OCI-LY3 (cell line): Measurements from ENCODE around the gene ELK3.

Source experiments
- H2AFZ ChIP-seq: fragments of 200-600, 300-600 bp; shearing (Covaris generic); 2 replicates; pipeline ENCODE4 v1.6.0; 2014; ENCODE audit warnings: antibody characterized with exemption, low read depth, low read length
- H3K27ac ChIP-seq: fragments of 200-600, 300-600 bp; sonication (generic); 2 replicates; pipeline ENCODE4 v1.5.1; 2014; ENCODE audit warnings: mild to moderate bottlenecking, low read length, moderate library complexity, mixed read lengths
- H3K27me3 ChIP-seq: fragments of 200-600, 300-600 bp; sonication (generic); 2 replicates; pipeline ENCODE4 v1.6.1; 2014; ENCODE audit warnings: low read depth, low read length, mixed read lengths
- H3K36me3 ChIP-seq: fragments of 200-600, 300-600 bp; sonication (generic); replicated peaks from 2 replicates; pipeline ENCODE3; 2014; ENCODE audit warnings: low read depth, low read length, mixed read lengths
- H3K4me1 ChIP-seq: fragments of 300-600, 200-600 bp; sonication (generic); 2 replicates; pipeline ENCODE4 v1.6.1; 2014; ENCODE audit warnings: low read length, mixed read lengths
- H3K4me2 ChIP-seq: fragments of 200-600, 300-600 bp; sonication (generic); 2 replicates; pipeline ENCODE4 v1.6.1; 2014; ENCODE audit warnings: low read length, mixed read lengths
- H3K4me3 ChIP-seq: fragments of 300-600, 200-600 bp; sonication (generic); 2 replicates; pipeline ENCODE4 v1.5.1; 2014; ENCODE audit warnings: antibody characterized with exemption, mild to moderate bottlenecking, low read length, moderate library complexity
- H3K79me2 ChIP-seq: fragments of 300-600, 200-600 bp; shearing (Covaris generic); 2 replicates; pipeline ENCODE4 v1.6.1; 2014; ENCODE audit warnings: mild to moderate bottlenecking, low read length, mixed read lengths
- H3K9ac ChIP-seq: fragments of 300-600, 200-600 bp; shearing (Covaris generic); 2 replicates; pipeline ENCODE4 v1.6.0; 2014; ENCODE audit warnings: mild to moderate bottlenecking, low read length, moderate library complexity
- H3K9me3 ChIP-seq: fragments of 200-600, 300-600 bp; shearing (Covaris generic); 2 replicates; pipeline ENCODE4 v1.6.1; 2014; ENCODE audit warnings: low read length, mixed read lengths; ENCODE audit not compliant: insufficient read depth
- H4K20me1 ChIP-seq: fragments of 200-600, 300-600 bp; sonication (generic); 2 replicates; pipeline ENCODE4 v1.6.1; 2016; ENCODE audit warnings: low read length, mixed read lengths; ENCODE audit not compliant: insufficient read depth
- CTCF ChIP-seq: fragments of 200-600, 300-600 bp; sonication (generic); IDR thresholded peaks from 2 replicates; pipeline ENCODE4 v1.5.1; 2014; ENCODE audit warnings: antibody characterized with exemption, low read length, low read depth
- EZH2phosphoT487 ChIP-seq: fragments of 200-600 bp; shearing (Covaris generic); IDR thresholded peaks from 2 replicates; pipeline ENCODE4 v1.6.1; 2018; ENCODE audit warnings: antibody characterized with exemption, mixed run types, low read depth

The ELK3 gene

GRCh38 chr12:96176575-96176974 is 17.6 kb upstream of the ELK3 start:
- H3K27ac ChIP-seq, result no peak overlapping the region
- H4K20me1 ChIP-seq, result no peaks in the 10 kb centered on the region
- TF ChIP-seq CTCF, result no peak
- TF ChIP-seq EZH2phosphoT487, result no peak
- H3K79me2 ChIP-seq, result no peaks in the 10 kb centered on the region
- peaks cover 6% of the 10 kb centered on the region; the same call in 1 of the 2 replicates for H3K4me1 ChIP-seq
- H2AFZ ChIP-seq, result no peak overlapping the region
- H3K27me3 ChIP-seq, result peaks cover 16% of the 10 kb centered on the region; the same call in 1 of the 2 replicates
- peaks cover 21% of the 10 kb centered on the region for H3K9me3 ChIP-seq
- H3K9ac ChIP-seq, result no peak overlapping the region
- no peak overlapping the region for H3K4me3 ChIP-seq
- H3K36me3 ChIP-seq, result peaks cover 14% of the 10 kb centered on the region
- H3K4me2 ChIP-seq, result no peak overlapping the region

- peaks cover 6% of the 10 kb centered on the region; the same call in 1 of the 2 replicates for H3K4me1 ChIP-seq
- TF ChIP-seq CTCF (no peak), EZH2phosphoT487 (no peak)
- H3K4me3 ChIP-seq, result no peak overlapping the region
- no peak overlapping the region for H3K27ac ChIP-seq
- no peak overlapping the region for H3K9ac ChIP-seq
- H3K27me3 ChIP-seq, result peaks cover 16% of the 10 kb centered on the region; the same call in 1 of the 2 replicates
- H3K79me2 ChIP-seq, result no peaks in the 10 kb centered on the region
- peaks cover 14% of the 10 kb centered on the region for H3K36me3 ChIP-seq
- no peak overlapping the region for H3K4me2 ChIP-seq
- H2AFZ ChIP-seq, result no peak overlapping the region
- H3K9me3 ChIP-seq, result peaks cover 21% of the 10 kb centered on the region
- no peaks in the 10 kb centered on the region for H4K20me1 ChIP-seq
These were observed 17.2 kb upstream of the ELK3 start for GRCh38 chr12:96177013-96177412.

GRCh38 chr12:96183734-96184370 is 10.3 kb upstream of the ELK3 start:
- H3K27me3 ChIP-seq, result no peaks in the 10 kb centered on the region
- no peak overlapping the region for H2AFZ ChIP-seq
- no peak overlapping the region for H3K4me3 ChIP-seq
- no peak overlapping the region for H3K27ac ChIP-seq
- peaks cover 2% of the 10 kb centered on the region for H3K4me1 ChIP-seq
- no peak overlapping the region for H3K4me2 ChIP-seq
- peaks cover 3% of the 10 kb centered on the region for H3K36me3 ChIP-seq
- TF ChIP-seq CTCF, result no peak
- TF ChIP-seq EZH2phosphoT487, result no peak
- no peak overlapping the region for H3K9ac ChIP-seq
- no peaks in the 10 kb centered on the region for H3K79me2 ChIP-seq
- H3K9me3 ChIP-seq, result peaks cover 10% of the 10 kb centered on the region; the same call in 1 of the 2 replicates
- H4K20me1 ChIP-seq, result no peaks in the 10 kb centered on the region

- H3K36me3 ChIP-seq, result no peaks in the 10 kb centered on the region
- TF ChIP-seq EZH2phosphoT487 (no peak), CTCF (no peak)
- no peak overlapping the region for H2AFZ ChIP-seq
- H3K27ac ChIP-seq, result no peak overlapping the region
- H3K4me1 ChIP-seq, result peaks cover 22% of the 10 kb centered on the region
- H3K27me3 ChIP-seq, result peaks cover 17% of the 10 kb centered on the region
- H3K79me2 ChIP-seq, result no peaks in the 10 kb centered on the region
- H3K4me3 ChIP-seq, result no peak overlapping the region
- peaks cover 1% of the 10 kb centered on the region; the same call in 1 of the 2 replicates for H3K9me3 ChIP-seq
- H4K20me1 ChIP-seq, result no peaks in the 10 kb centered on the region
- no peak overlapping the region for H3K4me2 ChIP-seq
- H3K9ac ChIP-seq, result no peak overlapping the region
These were observed 8.3 kb upstream of the ELK3 start for GRCh38 chr12:96185914-96186313.
